ENCODE data around the gene LRP1B.

LRP1B gene

GRCh38 chr2:142038826-142039225 lies 92.0 kb downstream of the LRP1B start:
- no peak for DNase-seq

GRCh38 chr2:142037744-142038143 lies 93.1 kb downstream of the LRP1B start:
- DNase-seq = no peak

- no peak for DNase-seq
These were observed 93.8 kb downstream of the LRP1B start for GRCh38 chr2:142037066-142037465.

GRCh38 chr2:142033393-142033792 lies 97.4 kb downstream of the LRP1B start:
- no peak for DNase-seq

- no peak for DNase-seq
These were observed 99.2 kb downstream of the LRP1B start for GRCh38 chr2:142031656-142032055.

GRCh38 chr2:142030735-142031134 lies 100.1 kb downstream of the LRP1B start:
- no peak for DNase-seq

- no peak for DNase-seq
These were observed 100.8 kb downstream of the LRP1B start for GRCh38 chr2:142029974-142030373.

GRCh38 chr2:142025394-142025793 lies 105.4 kb downstream of the LRP1B start:
- no peak for DNase-seq

- DNase-seq = no peak
These were observed 110.4 kb downstream of the LRP1B start for GRCh38 chr2:142020368-142020767.

- DNase-seq = no peak
These were observed 116.3 kb downstream of the LRP1B start for GRCh38 chr2:142014536-142014935.

- DNase-seq = no peak
These were observed 118.0 kb downstream of the LRP1B start for GRCh38 chr2:142012797-142013196.

- DNase-seq = no peak
These were observed 120.1 kb downstream of the LRP1B start for GRCh38 chr2:142010477-142011270.

GRCh38 chr2:142008135-142008744 lies 122.6 kb downstream of the LRP1B start:
- no peak for DNase-seq

- DNase-seq = no peak
These were observed 136.8 kb downstream of the LRP1B start for GRCh38 chr2:141994066-141994465.

- no peak for DNase-seq
These were observed 138.1 kb downstream of the LRP1B start for GRCh38 chr2:141992695-141993094.

GRCh38 chr2:141968433-141968832 lies 162.4 kb downstream of the LRP1B start:
- DNase-seq = no peak

GRCh38 chr2:141967980-141968379 lies 162.8 kb downstream of the LRP1B start:
- DNase-seq = no peak

GRCh38 chr2:141967503-141967902 lies 163.3 kb downstream of the LRP1B start:
- no peak for DNase-seq

- no peak for DNase-seq
These were observed 170.9 kb downstream of the LRP1B start for GRCh38 chr2:141959941-141960340.

GRCh38 chr2:141959016-141959415 lies 171.8 kb downstream of the LRP1B start:
- no peak for DNase-seq

- peak in 1 of 2 donors; percentile 44 for DNase-seq
These were observed 172.9 kb downstream of the LRP1B start for GRCh38 chr2:141957827-141958450.

- no peak for DNase-seq
These were observed 173.5 kb downstream of the LRP1B start for GRCh38 chr2:141957321-141957720.

GRCh38 chr2:141947396-141948114 lies 183.3 kb downstream of the LRP1B start:
- no peak for DNase-seq
